HepG2 (cell line): ENCODE data around the gene TMEM225B. TPM values are rescaled to one million over a fixed set of nuclear protein-coding genes. Genes with fewer than 3 reads are reported as not detected.

Source experiments
- ATAC-seq: fragments of 200-7000 bp; cut with Tn5 transposase; 3 replicates; pipeline ENCODE4 v1.9.1; 2020; ENCODE audit warnings: mild to moderate bottlenecking, moderate library complexity
- BruUV-seq: library from RNA; stranded (reverse); fragments of 400-500 nt; replicated peaks from 2 replicates; lab custom pipeline; 2021; lab: Mats Ljungman, UMichigan
- CTCF ChIA-PET: fragments of 300-600 bp; formaldehyde crosslinking; extraction: SDS; loops from one replicate; lab custom pipeline; 2021; ENCODE audit warnings: low total read pairs, inconsistent platforms, low intra/inter-chr PET ratio; lab: Yijun Ruan, JAX
- POLR2A ChIA-PET: fragments of 350-600 bp; sonication (Branson Sonifier 250); formaldehyde crosslinking; loops from one replicate; lab custom pipeline; 2020; ENCODE audit warnings: antibody characterized with exemption, inconsistent platforms; lab: Yijun Ruan, JAX
- DNase-seq: peaks from one replicate; pipeline ENCODE4 v3.0.0-alpha.2; 2015; ENCODE audit warnings: low spot score
- FAIRE-seq: peaks from 3 replicates; lab custom pipeline; 2011; peaks lifted over from hg19 to GRCh38; lab: Jason Lieb, UNC
- H2AFZ ChIP-seq: one replicate; pipeline ENCODE4 v1.6.1; 2011; ENCODE audit warnings: low read length, inconsistent platforms
- H3K27ac ChIP-seq: fragments of 300-600 bp; 3 replicates; pipeline ENCODE4 v1.8.0; 2011; ENCODE audit warnings: mixed run types, mild to moderate bottlenecking, mixed read lengths, low read length, inconsistent platforms; ENCODE audit not compliant: insufficient read depth; ENCODE audit errors: extremely low read length
- H3K27me3 ChIP-seq, 2 experiments: fragments of 200-600 bp in 1 of 2; 2 replicates in 1 of 2; 3 replicates in 1 of 2; pipeline versions ENCODE4 v1.6.0 to v1.8.0; 2011; ENCODE audit warnings: low read length in 2 of 2, mild to moderate bottlenecking in 2 of 2, moderate library complexity in 2 of 2, inconsistent platforms in 1 of 2; ENCODE audit not compliant: insufficient read depth in 2 of 2, control insufficient read depth in 1 of 2
- H3K36me3 ChIP-seq, 2 experiments: fragments of 200-600 bp in 1 of 2; replicated peaks in 1 of 2; 2 replicates in 1 of 2; 3 replicates in 1 of 2; pipeline versions ENCODE4 v1.5.1 to v1.8.0; 2011; ENCODE audit warnings: low read length in 2 of 2, inconsistent platforms in 1 of 2; ENCODE audit not compliant: insufficient read depth in 2 of 2, control insufficient read depth in 1 of 2
- H3K4me1 ChIP-seq: 2 replicates; pipeline ENCODE4 v1.5.1; 2012; ENCODE audit warnings: low read length, inconsistent platforms; ENCODE audit not compliant: insufficient read depth
- H3K4me2 ChIP-seq: 2 replicates; pipeline ENCODE4 v1.6.0; 2011; ENCODE audit warnings: low read depth, low read length, inconsistent platforms
- H3K4me3 ChIP-seq, 3 experiments: fragments of 200-600 bp in 1 of 3; sonication (generic), shearing (Covaris generic) in 1 of 3; replicated peaks in 1 of 3; 2 replicates each; pipeline ENCODE4 v1.5.1; 2011 to 2016; ENCODE audit warnings: low read length in 3 of 3, inconsistent platforms in 2 of 3, low read depth in 2 of 3, mild to moderate bottlenecking in 2 of 3, control low read depth in 1 of 3, mixed read lengths in 1 of 3; ENCODE audit not compliant: insufficient read depth in 1 of 3
- H3K79me2 ChIP-seq: one replicate; pipeline ENCODE4 v1.6.1; 2011; ENCODE audit warnings: low read length, inconsistent platforms; ENCODE audit not compliant: insufficient read depth
- H3K9ac ChIP-seq: 2 replicates; pipeline ENCODE4 v1.6.0; 2011; ENCODE audit warnings: mild to moderate bottlenecking, low read depth, low read length, inconsistent platforms; ENCODE audit not compliant: insufficient read depth
- H3K9me3 ChIP-seq: 2 replicates; pipeline ENCODE4 v1.5.1; 2012; ENCODE audit warnings: mild to moderate bottlenecking, low read length
- H4K20me1 ChIP-seq: 2 replicates; pipeline ENCODE4 v1.6.0; 2011; ENCODE audit warnings: inconsistent platforms, mild to moderate bottlenecking, low read length, moderate library complexity; ENCODE audit not compliant: insufficient read depth
- ARNT ChIP-seq: fragments of 450-650 bp; IDR thresholded peaks from 2 replicates; pipeline ENCODE4 v1.6.1; 2017
- ASH2L ChIP-seq: fragments of 300-600, 200-600 bp; sonication (generic); IDR thresholded peaks from 2 replicates; pipeline ENCODE4 v1.7.0; 2017; ENCODE audit warnings: low read depth, mild to moderate bottlenecking, moderate library complexity, mixed read lengths, low read length; ENCODE audit not compliant: insufficient read length
- E2F5 ChIP-seq: sonication (generic); formaldehyde crosslinking; conservative IDR thresholded peaks from 2 replicates; pipeline ENCODE4 v1.4.0; 2020; ENCODE audit warnings: missing genetic modification reagents
- GABPB1 ChIP-seq: IDR thresholded peaks from 2 replicates; pipeline ENCODE4 v1.6.1; 2016; ENCODE audit warnings: mild to moderate bottlenecking, missing genetic modification reagents, moderate library complexity, missing compliant biosample characterization
- HNRNPLL ChIP-seq: fragments of 200-400 bp; formaldehyde crosslinking; IDR thresholded peaks from 2 replicates; pipeline ENCODE4 v1.6.1; 2017; ENCODE audit warnings: mild to moderate bottlenecking, low read depth, low read length; ENCODE audit not compliant: poor library complexity, severe bottlenecking
- HOXA3 ChIP-seq: sonication (generic); formaldehyde crosslinking; IDR thresholded peaks from 2 replicates; pipeline ENCODE4 v1.5.0; 2020; ENCODE audit warnings: missing genetic modification reagents
- KDM5B ChIP-seq: sonication (generic); formaldehyde crosslinking; IDR thresholded peaks from 2 replicates; pipeline ENCODE4 v1.4.0; 2020; ENCODE audit warnings: missing genetic modification reagents, mild to moderate bottlenecking, borderline replicate concordance
- MAX ChIP-seq: IDR thresholded peaks from 2 replicates; pipeline ENCODE4 v1.6.1; 2012; ENCODE audit warnings: inconsistent platforms
- RAD21 ChIP-seq: fragments of 450-650 bp; formaldehyde crosslinking; IDR thresholded peaks from 2 replicates; pipeline ENCODE4 v1.5.0; 2020; ENCODE audit warnings: mild to moderate bottlenecking
- TBX2 ChIP-seq: sonication (generic); formaldehyde crosslinking; IDR thresholded peaks from 2 replicates; pipeline ENCODE4 v1.5.0; 2020; ENCODE audit warnings: missing genetic modification reagents, mild to moderate bottlenecking, borderline replicate concordance
- ZFP91 ChIP-seq: sonication (generic); formaldehyde crosslinking; IDR thresholded peaks from 2 replicates; pipeline ENCODE4 v1.9.0; 2022; ENCODE audit warnings: missing genetic modification reagents, mild to moderate bottlenecking, borderline replicate concordance
- ZFX ChIP-seq: sonication (generic); formaldehyde crosslinking; IDR thresholded peaks from 2 replicates; pipeline ENCODE4 v1.4.0; 2020; ENCODE audit warnings: mild to moderate bottlenecking, low read depth, missing genetic modification reagents, moderate library complexity
- ZHX1 ChIP-seq: sonication (generic); formaldehyde crosslinking; IDR thresholded peaks from 2 replicates; pipeline ENCODE4 v1.8.1; 2022; ENCODE audit warnings: low read depth, mild to moderate bottlenecking, missing genetic modification reagents
- ZNF263 ChIP-seq: sonication (generic); formaldehyde crosslinking; IDR thresholded peaks from 2 replicates; pipeline ENCODE4 v1.4.0; 2020; ENCODE audit warnings: missing genetic modification reagents
- WGBS: methylation state at CpG from one replicate; pipeline ENCODE4 v1.1.6; 2017; ENCODE audit warnings: low lambda C conversion rate; 5-methylcytosine and 5-hydroxymethylcytosine counted together
- in situ Hi-C: cut with HindIII; loops from 2 replicates; pipeline ENCODE4 v1.10.0; 2017; ENCODE audit warnings: low pct_unique_long_range_greater_than_20kb; ENCODE audit not compliant: extremely low pct_ligation_motif_present
- intact Hi-C: fragments of 100-400 bp; cut with micrococcal nuclease; formaldehyde crosslinking; loops from one replicate; pipeline ENCODE4 v1.10.0; 2022; ENCODE audit not compliant: unreplicated experiment
- polyA plus RNA-seq, 8 experiments: library from polyadenylated mRNA; depleted of rRNA in 3 of 8; stranded (reverse) in 7 of 8; unstranded in 1 of 8; fragments of >200 nt; fragmentation: Illumina TruSeq in 4 of 8; extraction: Trizol in 4 of 8; gene quantifications; 2 replicates each; pipeline versions ENCODE4 v1.2.1 to v1.2.3, GENCODE V29; 2011 to 2016; ENCODE audit warnings: low read depth in 4 of 8, missing spikeins in 1 of 8, mixed read lengths in 1 of 8; ENCODE audit not compliant: insufficient read depth in 1 of 8
- total RNA-seq, 5 experiments: library from RNA; depleted of rRNA; stranded (reverse); fragments of >200 nt; fragmentation: Illumina TruSeq; extraction: Trizol; gene quantifications; 2 replicates each; pipeline ENCODE4 v1.2.3, GENCODE V29; 2016; ENCODE audit warnings: low read depth in 1 of 5
- TF ChIP-seq, protein P1 (sequence below): sonication (generic); formaldehyde crosslinking; IDR thresholded peaks from 2 replicates; pipeline ENCODE4 v1.5.0; 2020; ENCODE audit warnings: mild to moderate bottlenecking, missing genetic modification reagents, moderate library complexity

Gene TMEM225B
- total and polyA plus RNA-seq, 2 of the 13 experiments (the other 11 are each of a cell fraction or from before 2014, with no cell fraction given): 0.78 to 0.95 TPM

DNA sequence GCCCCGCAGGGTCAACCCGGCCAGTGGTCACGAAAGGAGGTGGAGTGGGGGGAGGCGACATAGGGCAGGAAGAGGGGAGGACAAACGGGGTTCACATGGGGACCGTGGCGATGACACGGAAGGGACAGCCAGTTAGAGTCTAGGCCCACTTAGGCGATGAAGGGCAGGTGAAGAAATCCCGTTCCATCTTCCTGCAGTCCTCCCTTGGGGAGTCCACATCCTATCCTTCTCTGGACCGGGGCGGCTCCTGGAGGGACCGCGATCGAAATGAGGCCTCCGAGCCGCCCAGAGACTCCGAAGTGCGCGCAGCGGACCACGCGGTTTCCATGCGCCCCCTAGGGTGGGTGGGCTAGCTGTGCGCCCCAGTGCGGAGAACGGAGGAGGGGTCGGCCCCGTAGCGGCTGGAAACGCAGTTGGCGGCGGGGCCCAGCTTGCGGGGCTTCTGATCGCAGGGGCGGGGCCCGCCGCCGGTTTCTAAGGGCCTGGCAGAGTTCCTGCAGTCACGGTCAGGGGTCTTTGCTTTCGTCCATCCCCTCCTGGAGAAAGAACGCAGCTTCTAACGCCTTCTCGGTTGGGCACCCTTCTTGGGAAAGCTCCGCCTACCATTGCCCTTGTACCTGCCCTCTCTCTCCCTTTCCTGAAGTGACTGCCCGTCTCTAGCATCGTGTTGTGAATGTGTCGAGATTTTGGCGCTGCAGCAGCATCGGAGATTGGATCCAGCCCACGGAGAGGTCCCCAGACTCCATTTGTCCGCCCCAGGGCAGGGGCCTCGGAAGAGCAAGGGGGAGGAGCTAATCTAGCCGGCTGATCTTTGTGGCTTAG lies 17.9 kb upstream of the TMEM225B start:
- peak overlapping the region; percentile 48 to 64 (median 52); a peak in 5 of 6 replicates for H3K4me3 ChIP-seq
- peak; percentile 6 for DNase-seq
- POLR2A ChIA-PET: interaction anchor here (1.0 to 1.4 kb wide), 2 partner anchors 22 to 149 kb away, joined by 3 to 17 read pairs; partner anchors contain the start of gene ZNF655
- TF ChIP-seq ARNT: no peak
- TF ChIP-seq TBX2 (CRISPR knock-in tag): peak; percentile 15; the same call in 1 of the 2 replicates
- TF ChIP-seq ZHX1: peak; percentile 41; the same call in 1 of the 2 replicates
- TF ChIP-seq HOXA3 (CRISPR knock-in tag): peak; percentile 57
- TF ChIP-seq ASH2L: no peak
- TF ChIP-seq HNRNPLL: peak; percentile 75
- TF ChIP-seq ZFP91: 0 out of 2 replicates have a peak, but pooled peaks have one; percentile 20
- peak; percentile 21; the same call in 1 of the 2 replicates for TF ChIP-seq RAD21 (CRISPR knock-in tag)
- TF ChIP-seq, protein P1, sequence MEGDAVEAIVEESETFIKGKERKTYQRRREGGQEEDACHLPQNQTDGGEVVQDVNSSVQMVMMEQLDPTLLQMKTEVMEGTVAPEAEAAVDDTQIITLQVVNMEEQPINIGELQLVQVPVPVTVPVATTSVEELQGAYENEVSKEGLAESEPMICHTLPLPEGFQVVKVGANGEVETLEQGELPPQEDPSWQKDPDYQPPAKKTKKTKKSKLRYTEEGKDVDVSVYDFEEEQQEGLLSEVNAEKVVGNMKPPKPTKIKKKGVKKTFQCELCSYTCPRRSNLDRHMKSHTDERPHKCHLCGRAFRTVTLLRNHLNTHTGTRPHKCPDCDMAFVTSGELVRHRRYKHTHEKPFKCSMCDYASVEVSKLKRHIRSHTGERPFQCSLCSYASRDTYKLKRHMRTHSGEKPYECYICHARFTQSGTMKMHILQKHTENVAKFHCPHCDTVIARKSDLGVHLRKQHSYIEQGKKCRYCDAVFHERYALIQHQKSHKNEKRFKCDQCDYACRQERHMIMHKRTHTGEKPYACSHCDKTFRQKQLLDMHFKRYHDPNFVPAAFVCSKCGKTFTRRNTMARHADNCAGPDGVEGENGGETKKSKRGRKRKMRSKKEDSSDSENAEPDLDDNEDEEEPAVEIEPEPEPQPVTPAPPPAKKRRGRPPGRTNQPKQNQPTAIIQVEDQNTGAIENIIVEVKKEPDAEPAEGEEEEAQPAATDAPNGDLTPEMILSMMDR (CRISPR knock-in tag): peak; percentile 76
- peak; percentile 69 for TF ChIP-seq ZNF263
- peak; percentile 63 for TF ChIP-seq MAX
- TF ChIP-seq ZFX (CRISPR knock-in tag): peak; percentile 34
- TF ChIP-seq GABPB1: peak; percentile 52; the same call in 1 of the 2 replicates
- no peak for TF ChIP-seq E2F5 (CRISPR knock-in tag)
- TF ChIP-seq KDM5B: 0 out of 2 replicates have a peak, but pooled peaks have one; percentile 58

More for the DNA sequence above, 17.9 kb upstream of the TMEM225B start:
- intact Hi-C loops (no loop called here), in situ Hi-C loops (no loop called here)
- Histone ChIP-seq H3K79me2 (no peaks in the 10 kb centered on the region), H3K4me2 (peak overlapping the region; percentile 80), H3K9ac (peak overlapping the region; percentile 53), H3K4me1 (peaks cover 5% of the 10 kb centered on the region; the same call in 1 of the 2 replicates), H3K27me3 (no peaks in the 10 kb centered on the region), H3K27ac (no peak overlapping the region), H4K20me1 (no peaks in the 10 kb centered on the region), H3K9me3 (no peaks in the 10 kb centered on the region), H3K36me3 (no peaks in the 10 kb centered on the region), H2AFZ (no peak overlapping the region)
- FAIRE-seq (no peak), ATAC-seq (peak; percentile 84)
- CTCF ChIA-PET: no interaction called here
- BruUV-seq: no TSS peak
- 56% methylated on average over 34 of the region's 54 CpGs for WGBS
